GM10847 (cell line): ENCODE data around the gene PTPRJ.

Experiments
- POLR2A ChIP-seq: IDR thresholded peaks from 2 replicates; pipeline ENCODE4 v1.6.1; 2011; ENCODE audit not compliant: insufficient read length; ENCODE audit errors: extremely low read depth

Gene PTPRJ

DNA sequence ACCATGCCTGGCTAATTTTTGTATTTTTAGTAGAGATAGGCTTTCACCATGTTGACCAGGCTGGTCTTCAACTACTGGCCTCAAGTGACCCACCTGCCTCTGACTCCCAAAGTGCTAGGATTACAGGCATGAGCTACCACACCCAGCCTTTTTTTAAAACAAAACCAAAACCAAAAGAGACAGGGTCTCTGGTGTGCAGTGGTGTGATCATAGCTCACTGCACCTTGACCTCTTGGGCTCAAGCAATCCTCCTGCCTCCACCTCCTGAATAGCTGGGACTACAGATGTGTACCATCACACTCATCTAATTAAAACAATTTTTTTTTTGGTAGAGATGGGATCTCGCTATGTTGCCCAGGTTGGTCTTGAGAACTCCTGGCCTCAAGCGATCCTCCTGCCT is 77.7 kb downstream of the PTPRJ start:
- TF ChIP-seq POLR2A, result no peak

DNA sequence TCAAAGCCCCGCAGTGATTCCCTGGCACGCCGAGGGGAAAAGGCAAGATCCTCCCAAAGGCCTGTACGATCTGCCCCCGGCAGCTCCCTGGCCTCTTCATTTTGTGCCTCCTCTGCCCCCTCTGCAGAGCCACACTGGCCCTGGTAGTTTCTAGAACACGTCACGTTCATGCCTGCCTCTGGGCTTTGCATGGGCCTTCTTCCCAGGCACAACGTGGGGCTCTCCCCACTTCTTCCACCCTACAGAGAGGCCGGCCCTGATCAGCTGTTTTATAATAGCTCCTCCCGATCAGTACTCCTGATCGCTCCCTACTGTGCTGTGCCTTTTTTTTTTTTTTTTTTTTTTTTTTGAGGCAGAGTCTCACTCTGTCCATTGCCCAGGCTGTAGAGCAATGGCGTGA is 78.4 kb downstream of the PTPRJ start:
- no peak for TF ChIP-seq POLR2A

DNA sequence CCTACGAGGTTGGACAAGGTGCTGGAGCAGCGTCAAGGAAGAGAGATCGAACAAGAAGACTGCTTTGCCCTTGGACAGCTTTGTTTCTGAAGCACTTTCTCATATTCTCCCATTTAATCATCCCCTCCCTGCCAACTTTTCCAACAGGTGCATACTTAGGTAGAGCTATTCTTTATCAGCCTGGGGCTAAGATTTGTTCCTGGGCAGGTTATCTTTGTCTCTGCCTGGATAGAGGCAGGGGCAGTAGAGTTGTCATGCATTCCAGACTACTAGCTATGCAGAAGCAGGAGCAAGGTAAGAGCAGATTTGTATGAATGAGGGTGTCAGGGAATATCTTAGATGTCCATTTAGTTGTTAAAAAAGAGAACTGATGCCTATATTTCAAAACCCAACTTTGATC is 82.3 kb downstream of the PTPRJ start:
- no peak for TF ChIP-seq POLR2A

DNA sequence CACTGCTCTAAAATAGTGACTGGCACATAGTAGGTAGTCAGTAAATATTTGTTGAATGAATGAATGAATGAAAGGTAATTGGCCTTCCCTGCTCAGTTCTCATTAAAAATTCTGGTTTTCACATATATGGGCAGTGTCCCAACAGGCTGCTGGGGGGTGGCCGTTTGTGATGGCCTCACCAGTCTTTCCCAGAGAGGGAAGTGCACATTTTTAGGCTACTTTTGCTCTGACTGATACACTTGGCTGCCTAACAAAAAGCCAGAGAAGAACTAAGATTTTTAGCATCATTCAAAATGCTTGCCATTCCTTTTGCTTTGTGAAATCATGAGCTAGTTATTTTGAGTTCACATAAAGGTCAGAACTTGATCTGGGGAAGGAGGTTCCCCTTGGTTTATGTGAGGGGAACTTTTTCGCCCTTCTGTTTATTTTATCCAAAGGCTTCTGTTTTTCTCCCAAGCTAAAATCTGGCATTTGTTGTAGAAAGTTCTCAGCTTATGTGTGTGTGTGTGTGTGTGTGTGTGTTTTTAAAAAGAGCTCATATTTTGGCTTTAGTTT is 83.1 kb downstream of the PTPRJ start:
- TF ChIP-seq POLR2A, result no peak

DNA sequence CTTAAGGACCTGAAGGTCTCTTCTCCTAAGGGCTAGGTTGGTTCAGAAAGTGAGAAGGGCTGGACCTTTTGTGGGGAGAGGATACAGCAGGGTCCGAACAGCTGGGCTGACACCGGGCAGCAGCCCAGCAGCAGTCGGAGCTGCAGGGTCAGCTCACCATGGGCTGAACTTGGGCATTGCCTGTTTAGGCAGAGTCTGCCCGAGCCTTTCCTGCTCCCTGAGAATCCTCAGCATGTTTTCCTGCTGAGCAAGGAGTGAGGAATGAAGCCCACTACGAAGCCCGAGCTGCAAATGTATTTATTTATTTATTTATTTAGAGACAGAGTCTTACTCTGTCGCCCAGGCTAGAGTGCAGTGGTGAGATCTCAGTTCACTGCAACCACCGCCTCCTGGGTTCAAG is 83.9 kb downstream of the PTPRJ start:
- TF ChIP-seq POLR2A, result no peak

DNA sequence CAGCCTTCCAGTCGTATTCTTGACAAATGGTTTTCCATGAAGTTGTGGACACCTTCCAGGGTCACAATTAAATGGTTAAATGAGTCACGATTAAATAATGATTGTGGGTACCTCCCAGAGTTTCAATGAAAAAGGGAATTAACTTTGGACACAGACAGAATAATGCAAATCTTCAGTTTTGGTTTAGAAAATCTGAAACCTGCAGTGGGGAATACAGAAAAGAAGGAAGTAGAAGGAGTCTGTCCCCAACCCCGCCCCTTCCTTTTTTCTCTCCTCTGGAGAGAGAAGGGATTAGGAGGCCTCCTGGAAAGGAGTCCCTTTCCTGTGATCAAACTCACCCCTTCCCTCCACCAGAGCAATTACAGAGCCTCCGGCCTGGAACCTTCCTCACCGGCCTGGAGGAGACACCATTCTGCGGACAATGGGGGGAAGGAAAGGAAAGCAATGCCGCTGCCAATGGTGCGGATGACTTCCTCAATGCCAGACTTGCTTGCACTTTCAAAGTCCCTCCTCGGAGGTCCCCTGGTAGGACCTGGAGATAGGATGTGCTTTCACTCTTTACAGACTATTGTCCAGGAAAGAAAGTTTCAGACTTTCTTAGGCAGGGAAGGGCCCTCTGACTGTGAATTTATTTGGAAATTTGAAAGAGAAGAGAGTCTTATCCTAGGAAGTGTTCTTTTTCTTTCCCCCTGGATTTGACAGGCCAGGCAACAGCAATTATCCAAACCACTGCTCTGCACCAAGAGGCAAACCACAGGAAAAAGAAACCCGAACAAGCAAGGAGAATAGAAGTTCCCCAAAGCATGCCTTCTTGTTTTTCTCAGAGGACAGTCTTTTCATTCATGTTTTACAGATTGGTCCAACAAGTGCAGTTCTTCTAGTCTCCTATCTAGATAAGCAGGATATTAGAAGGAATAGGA is 86.8 kb downstream of the PTPRJ start:
- no peak for TF ChIP-seq POLR2A

DNA sequence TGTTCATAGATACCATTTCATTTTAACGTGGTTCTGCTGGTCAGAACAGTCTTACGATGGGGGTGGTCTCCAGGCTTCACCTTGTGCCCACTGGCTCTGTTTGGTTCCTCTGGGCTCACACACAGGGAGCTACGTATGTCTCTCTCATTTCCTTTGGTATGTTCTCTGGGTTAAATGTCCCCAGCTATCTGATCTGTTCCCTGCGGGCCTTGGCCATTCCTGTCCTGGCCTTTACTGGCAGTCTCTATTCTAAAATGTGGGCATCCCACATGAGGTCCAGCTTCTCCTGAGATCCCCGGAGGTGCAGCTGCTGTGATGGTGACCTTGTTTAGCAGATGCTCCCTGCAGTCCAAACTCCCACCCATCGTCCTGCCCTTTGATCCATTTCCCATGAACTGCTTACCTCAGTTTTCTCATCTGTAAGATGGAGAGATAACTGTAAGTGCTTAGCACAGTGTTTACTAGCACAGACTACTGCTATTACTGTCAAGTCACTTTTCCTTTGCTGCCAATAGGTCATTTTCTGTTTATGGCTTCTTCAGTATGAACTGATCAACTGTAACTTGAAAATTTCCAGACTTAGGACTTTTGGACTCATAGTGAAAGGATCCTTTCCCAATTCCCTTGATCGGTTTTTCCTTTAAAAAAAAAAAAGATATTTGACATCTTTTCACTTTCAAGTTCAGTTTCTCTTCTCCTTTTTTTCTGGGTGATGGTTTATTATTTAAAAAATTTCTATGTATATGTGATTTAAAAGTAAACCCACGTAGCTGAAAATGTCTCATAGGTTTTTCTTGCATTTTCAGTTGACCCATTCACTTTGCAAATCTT is 92.9 kb downstream of the PTPRJ start:
- no peak for TF ChIP-seq POLR2A

DNA sequence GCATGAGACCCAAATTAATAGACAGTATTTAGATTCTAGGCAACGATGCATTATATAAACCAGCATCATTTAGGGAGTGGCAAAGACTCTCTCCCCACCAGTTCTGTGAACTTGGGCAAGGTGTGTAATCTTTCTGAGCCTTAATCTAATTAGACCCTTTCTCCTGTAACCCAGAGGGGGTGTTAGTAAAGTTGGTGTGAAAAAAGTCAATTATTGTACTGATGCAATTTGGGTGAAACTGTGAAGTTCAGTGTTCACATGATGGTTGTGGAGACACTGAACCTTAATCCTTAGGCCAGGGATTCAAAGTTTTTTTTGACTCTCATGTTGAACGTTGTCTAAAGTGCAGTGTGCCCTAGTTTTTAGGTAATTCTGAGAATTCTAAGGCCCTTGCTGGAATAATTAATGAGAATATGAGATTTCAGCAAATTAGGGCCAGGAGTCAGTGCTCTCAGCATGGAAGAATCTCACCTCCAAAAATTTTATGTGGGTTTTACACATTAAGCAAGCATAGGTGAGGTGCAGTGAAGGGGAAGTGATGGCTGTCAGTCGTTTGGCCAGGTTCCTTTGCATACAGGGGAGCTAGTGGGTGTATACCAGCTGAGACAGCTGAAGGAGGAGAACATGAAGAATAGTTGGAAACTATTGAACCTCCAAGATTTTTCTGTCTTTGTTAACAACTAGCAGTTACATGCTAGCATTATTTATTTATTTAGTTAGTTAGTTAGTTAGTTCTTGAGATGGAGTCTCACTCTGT is 94.2 kb downstream of the PTPRJ start:
- no peak for TF ChIP-seq POLR2A

DNA sequence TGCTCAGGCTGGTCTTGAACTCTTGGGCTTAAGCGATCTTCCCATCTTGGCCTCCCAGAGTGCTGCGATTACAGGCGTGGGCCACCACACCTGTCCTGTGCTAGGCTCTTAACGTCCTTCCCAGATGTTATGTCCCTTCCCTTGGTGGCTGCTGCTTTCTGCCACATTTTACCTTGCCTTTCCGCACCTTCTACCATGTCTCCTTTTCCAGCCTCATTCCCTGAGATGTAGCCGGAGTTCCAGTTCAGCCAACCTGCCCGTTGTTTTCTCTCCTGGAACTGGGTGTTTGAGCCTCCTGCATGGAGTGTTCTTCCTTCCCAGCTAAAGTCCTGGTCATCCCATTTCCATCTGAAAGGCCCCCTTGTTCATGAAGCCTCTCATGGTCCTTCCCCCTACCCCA is 95.3 kb downstream of the PTPRJ start:
- TF ChIP-seq POLR2A, result no peak

DNA sequence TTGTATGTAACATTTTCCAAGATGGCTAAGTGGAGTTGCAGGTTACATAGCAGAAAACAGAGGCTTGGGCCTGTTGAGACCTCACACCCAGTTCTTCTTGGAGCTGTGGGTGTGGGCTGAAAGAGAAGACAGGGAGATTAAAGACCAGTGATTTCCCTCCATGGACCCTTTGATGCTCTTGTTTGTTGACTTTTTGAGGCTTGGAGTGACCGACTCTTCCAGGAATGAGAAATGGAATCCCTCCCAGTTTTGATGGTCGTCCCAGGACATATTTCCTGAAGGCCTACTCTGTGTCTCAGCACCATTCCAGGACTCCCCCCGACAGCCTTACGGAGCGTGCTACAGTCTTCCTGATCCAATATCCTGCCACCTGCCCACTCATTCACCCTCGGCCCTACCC is 96.9 kb downstream of the PTPRJ start:
- no peak for TF ChIP-seq POLR2A

DNA sequence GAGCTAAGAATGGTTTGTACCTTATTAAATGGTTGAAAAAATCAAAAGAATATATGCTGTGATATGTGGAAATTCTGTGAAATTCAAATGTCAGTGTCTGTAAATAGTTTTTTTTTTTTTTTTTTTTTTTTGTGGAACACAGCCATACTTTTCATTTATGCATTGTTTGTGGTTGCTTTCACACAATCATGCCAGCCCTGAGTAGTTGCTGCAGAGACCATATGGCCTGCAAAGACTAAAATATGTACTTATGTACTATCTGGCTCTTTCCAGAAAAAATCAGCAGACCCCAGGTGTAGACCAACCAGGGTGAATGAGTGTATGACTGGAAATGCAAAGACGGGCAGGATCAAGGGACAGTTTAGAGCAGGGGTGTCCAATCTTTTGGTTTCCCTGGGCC is 98.3 kb downstream of the PTPRJ start:
- TF ChIP-seq POLR2A, result no peak

DNA sequence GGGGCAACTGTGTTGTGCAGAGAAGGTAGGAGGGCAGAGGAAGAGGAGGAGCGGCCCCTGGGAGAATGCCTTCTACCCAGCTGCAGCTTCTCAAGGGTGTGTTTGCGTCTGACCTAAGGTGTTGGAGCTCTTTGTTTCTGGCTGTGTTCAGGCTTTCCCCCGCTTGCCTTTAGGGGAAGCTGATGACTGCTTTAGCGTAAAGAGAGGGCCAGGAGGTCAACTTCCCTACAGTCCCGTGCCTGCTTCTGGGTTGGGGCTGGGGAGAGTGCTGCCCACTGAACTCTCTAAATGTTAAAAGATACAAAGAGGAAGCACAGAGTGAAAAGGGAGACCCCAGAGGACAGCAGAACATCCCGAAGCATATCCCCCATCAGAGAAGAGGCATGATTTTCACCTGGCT is 99.2 kb downstream of the PTPRJ start:
- no peak for TF ChIP-seq POLR2A

DNA sequence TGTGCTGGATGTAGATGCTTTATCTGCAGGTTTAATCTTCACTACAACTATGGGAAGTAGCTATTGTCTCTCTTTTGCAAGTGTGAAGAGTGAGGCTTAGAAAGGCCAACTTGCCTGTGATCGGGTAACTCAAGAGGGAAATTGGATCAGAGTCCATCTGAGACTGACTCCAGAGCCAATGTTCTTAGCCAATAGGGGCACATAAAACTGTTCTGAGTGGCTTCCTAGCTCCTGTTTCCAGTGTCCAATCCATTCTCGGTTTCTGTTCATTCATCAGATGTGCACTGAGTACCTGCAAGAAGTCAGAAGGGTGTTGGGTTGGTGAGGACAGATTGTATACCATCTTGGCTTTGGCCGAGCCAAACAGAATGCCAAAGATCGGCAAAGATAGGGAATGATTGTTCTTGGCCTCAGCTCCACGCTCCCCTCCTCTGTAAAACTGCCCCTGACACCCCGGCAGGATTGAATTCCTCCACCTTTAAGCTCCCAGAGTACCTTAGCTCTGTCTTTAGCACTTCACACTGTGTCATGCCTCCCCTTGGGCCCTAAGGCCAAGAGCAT is 100.0 kb downstream of the PTPRJ start:
- no peak for TF ChIP-seq POLR2A

DNA sequence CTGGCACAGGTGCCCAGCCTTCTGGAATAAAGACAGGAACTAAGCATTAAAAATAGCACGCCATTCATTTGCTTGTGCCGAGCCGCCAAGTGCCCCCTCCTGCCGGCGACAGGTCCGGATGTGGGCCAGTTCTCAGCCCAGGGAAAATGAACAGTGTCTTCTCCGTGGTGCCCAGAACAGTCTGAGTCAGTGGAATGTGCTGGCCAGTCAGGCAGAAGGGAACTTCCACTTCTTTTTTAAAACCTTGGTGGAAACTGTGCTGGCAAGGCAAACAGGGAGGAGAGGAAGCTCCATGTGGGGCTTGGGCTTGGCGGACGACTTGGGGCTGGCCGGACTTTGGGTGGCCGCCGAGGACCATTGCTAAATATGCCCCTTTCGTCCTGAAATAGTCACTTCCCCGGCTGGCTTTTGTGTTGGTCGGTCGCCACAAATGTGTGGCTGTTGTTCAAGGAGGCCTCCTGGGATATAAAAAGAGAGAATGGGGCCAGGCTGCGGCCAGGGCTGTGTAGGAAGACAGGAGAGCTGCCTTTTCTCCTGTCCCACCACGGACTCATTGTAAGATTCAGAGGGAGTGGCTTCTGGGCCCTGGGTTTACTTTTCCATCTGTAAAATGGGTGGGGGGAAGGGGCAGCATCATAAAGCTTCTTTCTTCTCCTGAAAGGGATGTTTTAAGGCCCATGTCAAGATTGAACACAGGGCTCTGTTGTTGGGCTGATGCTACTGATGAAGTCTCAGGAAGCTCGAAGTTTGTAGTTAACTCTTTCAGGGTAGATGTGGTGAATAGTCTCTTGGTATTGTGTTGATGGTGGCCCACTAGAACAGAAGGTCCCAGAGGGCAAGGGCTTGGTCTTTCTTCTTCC is 101.0 kb downstream of the PTPRJ start:
- no peak for TF ChIP-seq POLR2A

DNA sequence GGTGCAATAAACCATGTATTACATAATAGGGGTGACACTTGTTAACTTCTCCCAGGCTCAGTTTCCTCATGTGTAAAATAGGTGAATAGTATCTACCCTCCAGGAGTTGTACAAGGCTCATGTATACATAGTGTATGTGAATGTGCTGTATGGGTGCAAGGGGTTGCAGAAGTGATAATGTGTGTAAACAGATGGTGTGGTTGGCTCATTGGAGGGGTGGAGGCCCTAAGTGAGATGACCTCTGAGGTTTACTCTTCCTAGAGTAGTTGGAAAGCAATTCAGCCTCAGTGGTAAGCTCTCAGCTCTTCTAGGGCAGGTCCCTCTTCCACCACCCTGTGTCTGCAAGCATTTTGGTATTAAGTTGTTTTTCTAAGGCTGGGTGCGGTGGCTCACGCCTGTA is 102.4 kb downstream of the PTPRJ start:
- TF ChIP-seq POLR2A, result no peak

DNA sequence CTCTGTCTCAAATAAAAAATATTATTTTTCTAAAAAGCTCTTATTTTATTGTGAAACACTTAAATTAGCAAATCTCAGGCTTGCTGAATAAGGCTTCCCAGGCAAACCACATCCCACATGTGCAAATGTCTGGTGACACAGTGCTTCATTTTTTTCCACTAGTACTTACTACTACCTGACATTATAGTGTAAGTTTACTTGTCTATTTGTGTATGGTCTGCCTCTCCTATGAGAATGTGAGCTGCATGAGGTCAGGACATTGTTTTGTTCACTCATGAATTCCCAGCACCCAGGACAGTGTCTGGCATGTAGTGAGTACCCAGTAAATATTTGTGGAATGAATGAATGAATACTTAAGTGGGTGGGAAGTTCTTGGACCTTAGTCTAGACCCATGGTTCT is 103.1 kb downstream of the PTPRJ start:
- TF ChIP-seq POLR2A, result no peak
